Trophoblast cell (in vitro differentiated cells and primary cell): Measurements from ENCODE around the gene VSTM4. TPM values are rescaled to one million over a fixed set of nuclear protein-coding genes. Genes with fewer than 3 reads are reported as not detected.

Experiments
- DNase-seq, 2 donors: peaks; one replicate each; pipeline ENCODE4 v3.0.0-alpha.2; 2016
- H2AFZ ChIP-seq: 2 replicates; pipeline ENCODE4 v1.6.1; 2013; ENCODE audit warnings: low read length, moderate library complexity, mild to moderate bottlenecking; ENCODE audit not compliant: insufficient read depth, poor library complexity
- H2AK5ac ChIP-seq: 2 replicates; pipeline ENCODE4 v1.6.1; 2013; ENCODE audit warnings: mild to moderate bottlenecking, low read length
- H2BK120ac ChIP-seq: 2 replicates; pipeline ENCODE4 v1.6.1; 2013; ENCODE audit warnings: low read length, mild to moderate bottlenecking, moderate library complexity; ENCODE audit not compliant: insufficient read depth, poor library complexity
- H2BK12ac ChIP-seq: 2 replicates; pipeline ENCODE4 v1.6.1; 2013; ENCODE audit warnings: mild to moderate bottlenecking, low read length, moderate library complexity
- H2BK5ac ChIP-seq: 2 replicates; pipeline ENCODE4 v1.6.1; 2013; ENCODE audit warnings: low read length, low read depth, moderate library complexity, mild to moderate bottlenecking; ENCODE audit not compliant: poor library complexity
- H3K14ac ChIP-seq: 2 replicates; pipeline ENCODE4 v1.6.1; 2013; ENCODE audit warnings: mild to moderate bottlenecking, low read length
- H3K18ac ChIP-seq: 2 replicates; pipeline ENCODE4 v1.6.1; 2013; ENCODE audit warnings: mild to moderate bottlenecking, low read length
- H3K23ac ChIP-seq: 2 replicates; pipeline ENCODE4 v1.6.1; 2013; ENCODE audit warnings: low read length
- H3K27ac ChIP-seq: 2 replicates; pipeline ENCODE4 v1.5.1; 2013; ENCODE audit warnings: low read depth, mild to moderate bottlenecking, inconsistent platforms, low read length, moderate library complexity
- H3K27me3 ChIP-seq: 2 replicates; pipeline ENCODE4 v1.6.1; 2013; ENCODE audit warnings: inconsistent platforms, mild to moderate bottlenecking, low read length, moderate library complexity; ENCODE audit not compliant: insufficient read depth
- H3K36me3 ChIP-seq, 2 experiments: 1 replicate in 1 of 2; 2 replicates in 1 of 2; pipeline ENCODE4 v1.6.1; 2013; ENCODE audit warnings: low read length in 2 of 2, mild to moderate bottlenecking in 2 of 2, moderate library complexity in 1 of 2; ENCODE audit not compliant: insufficient read depth in 2 of 2, control insufficient read depth in 1 of 2
- H3K4ac ChIP-seq: 2 replicates; pipeline ENCODE4 v1.6.1; 2013; ENCODE audit warnings: low read depth, mild to moderate bottlenecking, low read length, moderate library complexity
- H3K4me1 ChIP-seq, 2 experiments: 1 replicate in 1 of 2; 2 replicates in 1 of 2; pipeline ENCODE4 v1.6.1; 2013; ENCODE audit warnings: low read length in 2 of 2, mild to moderate bottlenecking in 2 of 2, moderate library complexity in 1 of 2; ENCODE audit not compliant: insufficient read depth in 2 of 2, control insufficient read depth in 1 of 2
- H3K4me2 ChIP-seq: 2 replicates; pipeline ENCODE4 v1.6.1; 2013; ENCODE audit warnings: inconsistent platforms, mild to moderate bottlenecking, low read length, moderate library complexity
- H3K4me3 ChIP-seq: 2 replicates; pipeline ENCODE4 v1.5.1; 2013; ENCODE audit warnings: mild to moderate bottlenecking, low read depth, low read length, inconsistent platforms
- H3K79me1 ChIP-seq: one replicate; pipeline ENCODE4 v1.6.1; 2013; ENCODE audit warnings: low read length
- H3K79me2 ChIP-seq: 2 replicates; pipeline ENCODE4 v1.6.1; 2013; ENCODE audit warnings: low read length, mild to moderate bottlenecking; ENCODE audit not compliant: control insufficient read depth, insufficient read depth, poor library complexity
- H3K9ac ChIP-seq: 2 replicates; pipeline ENCODE4 v1.6.1; 2013; ENCODE audit warnings: mild to moderate bottlenecking, low read length
- H3K9me3 ChIP-seq: 2 replicates; pipeline ENCODE4 v1.6.1; 2013; ENCODE audit warnings: low read depth, mild to moderate bottlenecking, control low read depth, inconsistent platforms, low read length; ENCODE audit not compliant: insufficient read depth
- H4K12ac ChIP-seq: 2 replicates; pipeline ENCODE4 v1.6.1; 2013; ENCODE audit warnings: low read depth, mild to moderate bottlenecking, low read length, moderate library complexity
- H4K8ac ChIP-seq: 2 replicates; pipeline ENCODE4 v1.6.1; 2013; ENCODE audit warnings: low read depth, mild to moderate bottlenecking, low read length, moderate library complexity
- H4K91ac ChIP-seq: one replicate; pipeline ENCODE4 v1.6.1; 2013; ENCODE audit warnings: low read depth, mild to moderate bottlenecking, low read length, moderate library complexity
- WGBS: extraction: QIAGEN DNeasy Blood & Tissue Kit; methylation state at CpG from one replicate; pipeline ENCODE4 v1.1.7; 2013; ENCODE audit warnings: missing lambda C conversion rate; ENCODE audit not compliant: insufficient read length, insufficient coverage; ENCODE audit errors: extremely low coverage; 5-methylcytosine and 5-hydroxymethylcytosine counted together
- polyA plus RNA-seq: library from polyadenylated mRNA; stranded (reverse); fragments of 200-250 nt; gene quantifications from 2 replicates; pipeline ENCODE4 v1.2.3, GENCODE V29; 2013

Gene VSTM4
- under 0.01 and 0.03 TPM in 2 replicates for polyA plus RNA-seq

- Histone ChIP-seq H3K9me3 (no peaks in the 10 kb centered on the region), H3K4ac (no peak within 1 kb of the TSS), H3K27ac (no peak within 1 kb of the TSS), H4K91ac (no peak within 1 kb of the TSS), H3K23ac (no peak within 1 kb of the TSS), H3K79me2 (no peaks in the 10 kb centered on the region), H4K8ac (no peak within 1 kb of the TSS), H3K4me3 (peak within 1 kb of the TSS; percentile 38), H3K14ac (no peak within 1 kb of the TSS), H2AFZ (no peak within 1 kb of the TSS), H3K27me3 (peaks cover 6% of the 10 kb centered on the region), H2BK12ac (no peak within 1 kb of the TSS), H2BK5ac (no peak within 1 kb of the TSS), H3K18ac (no peak within 1 kb of the TSS), H3K4me1 (peaks cover 2 to 4% of the 10 kb centered on the region in 2 experiments), H2BK120ac (no peak within 1 kb of the TSS), H3K9ac (peak within 1 kb of the TSS; percentile 54), H4K12ac (no peak within 1 kb of the TSS), H2AK5ac (no peak within 1 kb of the TSS), H3K4me2 (peak within 1 kb of the TSS; percentile 87), H3K79me1 (no peaks in the 10 kb centered on the region), H3K36me3 (no peaks in the 10 kb centered on the region)
- peak in 1 of 2 donors; percentile 1 for DNase-seq
- WGBS, result no CpG with 5 or more reads among the region's 95 CpGs
These were observed at the start of gene VSTM4 for GRCh38 chr10:49115015-49115795. Gene VSTM4, minus strand, starts transcription at chr10:49115522. Its CDS starts 37 bp downstream, at chr10:49115485.

- no peaks in the 10 kb centered on the region for H3K9me3 ChIP-seq
- no peak overlapping the region for H2AFZ ChIP-seq
- no peak overlapping the region for H4K91ac ChIP-seq
- no peaks in the 10 kb centered on the region for H3K27me3 ChIP-seq
- H3K9ac ChIP-seq, result no peak overlapping the region
- no peak overlapping the region for H3K4ac ChIP-seq
- H2BK120ac ChIP-seq, result no peak overlapping the region
- no peaks in the 10 kb centered on the region for H3K79me1 ChIP-seq
- no peak overlapping the region for H2AK5ac ChIP-seq
- H3K4me1 ChIP-seq, result no peaks in the 10 kb centered on the region
- no peak overlapping the region for H3K27ac ChIP-seq
- H3K4me3 ChIP-seq, result no peak overlapping the region
- H4K12ac ChIP-seq, result no peak overlapping the region
- no peak overlapping the region for H2BK12ac ChIP-seq
- no peak overlapping the region for H2BK5ac ChIP-seq
- no peak overlapping the region for H4K8ac ChIP-seq
- WGBS, result no CpG with 5 or more reads among the region's 9 CpGs
- no peak overlapping the region for H3K23ac ChIP-seq
- no peak overlapping the region for H3K4me2 ChIP-seq
- DNase-seq, result no peak
- H3K14ac ChIP-seq, result no peak overlapping the region
- H3K18ac ChIP-seq, result no peak overlapping the region
- no peaks in the 10 kb centered on the region for H3K79me2 ChIP-seq
- H3K36me3 ChIP-seq, result no peaks in the 10 kb centered on the region
These were observed 49.4 kb upstream of the VSTM4 start for GRCh38 chr10:49164559-49165188.

DNA sequence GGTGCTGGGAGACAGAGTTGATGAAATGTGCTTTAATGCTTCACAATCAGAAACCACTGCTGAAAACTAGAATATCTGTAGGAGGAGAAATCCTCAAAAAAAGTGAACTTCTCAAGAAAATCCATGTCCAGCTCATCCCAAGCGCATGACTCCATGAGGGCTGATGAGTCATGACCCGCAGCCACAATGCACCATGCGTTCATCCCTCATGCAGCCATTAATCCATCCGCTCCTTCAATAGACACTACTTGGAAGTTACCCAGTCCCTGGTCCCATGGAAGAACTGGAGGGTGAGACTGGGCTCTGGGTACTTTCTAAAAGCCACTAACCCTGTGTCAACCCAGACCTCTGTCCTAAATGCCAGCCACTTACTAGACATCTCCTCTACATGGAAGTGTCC, 48.4 kb upstream of the VSTM4 start:
- H3K4me1 ChIP-seq, result no peaks in the 10 kb centered on the region
- no peaks in the 10 kb centered on the region for H3K79me2 ChIP-seq
- H3K23ac ChIP-seq, result no peak overlapping the region
- peak; percentile 65 to 75 for DNase-seq
- no peak overlapping the region for H2BK12ac ChIP-seq
- H3K4ac ChIP-seq, result no peak overlapping the region
- H3K14ac ChIP-seq, result no peak overlapping the region
- no peak overlapping the region for H2AK5ac ChIP-seq
- H3K36me3 ChIP-seq, result no peaks in the 10 kb centered on the region
- H3K79me1 ChIP-seq, result no peaks in the 10 kb centered on the region
- H2AFZ ChIP-seq, result no peak overlapping the region
- no CpG with 5 or more reads among the region's 4 CpGs for WGBS
- no peak overlapping the region for H2BK120ac ChIP-seq
- H3K9ac ChIP-seq, result no peak overlapping the region
- no peaks in the 10 kb centered on the region for H3K27me3 ChIP-seq
- no peak overlapping the region for H4K91ac ChIP-seq
- no peak overlapping the region for H3K18ac ChIP-seq
- H4K8ac ChIP-seq, result no peak overlapping the region
- no peak overlapping the region for H3K27ac ChIP-seq
- H2BK5ac ChIP-seq, result no peak overlapping the region
- no peak overlapping the region for H4K12ac ChIP-seq
- H3K4me2 ChIP-seq, result no peak overlapping the region
- H3K9me3 ChIP-seq, result no peaks in the 10 kb centered on the region
- no peak overlapping the region for H3K4me3 ChIP-seq

- H3K4ac ChIP-seq, result no peak overlapping the region
- no peak overlapping the region for H2BK12ac ChIP-seq
- no peaks in the 10 kb centered on the region for H3K9me3 ChIP-seq
- no peaks in the 10 kb centered on the region for H3K27me3 ChIP-seq
- H3K23ac ChIP-seq, result no peak overlapping the region
- no peak for DNase-seq
- H3K4me2 ChIP-seq, result no peak overlapping the region
- H2AFZ ChIP-seq, result no peak overlapping the region
- H3K36me3 ChIP-seq, result no peaks in the 10 kb centered on the region
- no peak overlapping the region for H2BK5ac ChIP-seq
- no peak overlapping the region for H3K18ac ChIP-seq
- WGBS, result no CpG with 5 or more reads among the region's 8 CpGs
- no peak overlapping the region for H4K91ac ChIP-seq
- no peaks in the 10 kb centered on the region for H3K79me1 ChIP-seq
- H2AK5ac ChIP-seq, result no peak overlapping the region
- H3K4me3 ChIP-seq, result no peak overlapping the region
- H3K4me1 ChIP-seq, result no peaks in the 10 kb centered on the region
- H3K79me2 ChIP-seq, result no peaks in the 10 kb centered on the region
- no peak overlapping the region for H2BK120ac ChIP-seq
- no peak overlapping the region for H3K14ac ChIP-seq
- H4K8ac ChIP-seq, result no peak overlapping the region
- H3K9ac ChIP-seq, result no peak overlapping the region
- no peak overlapping the region for H3K27ac ChIP-seq
- H4K12ac ChIP-seq, result no peak overlapping the region
These were observed 47.5 kb upstream of the VSTM4 start for GRCh38 chr10:49162761-49163310.
